Chondrocyte (in vitro differentiated cells): ENCODE data around the gene FOXA2. TPM values are rescaled to one million over a fixed set of nuclear protein-coding genes. Genes with fewer than 3 reads are reported as not detected.

ENCODE experiments used
- DNase-seq: peaks from one replicate; pipeline ENCODE4 v3.0.0; 2021; ENCODE audit warnings: mixed read lengths, low spot score
- H3K27ac Mint-ChIP-seq: one replicate; pipeline ENCODE4 v1.8.0; 2021; ENCODE audit warnings: mild to moderate bottlenecking, moderate library complexity, mixed read lengths; ENCODE audit not compliant: unreplicated experiment
- H3K27me3 Mint-ChIP-seq: 2 replicates; pipeline ENCODE4 v1.8.0; 2021; ENCODE audit warnings: low read depth, mixed read lengths
- H3K36me3 Mint-ChIP-seq: 2 replicates; pipeline ENCODE4 v1.8.0; 2021; ENCODE audit warnings: low read depth, mixed read lengths
- H3K4me1 Mint-ChIP-seq: 2 replicates; pipeline ENCODE4 v1.8.0; 2021; ENCODE audit warnings: low read depth, mild to moderate bottlenecking, mixed read lengths
- H3K4me3 Mint-ChIP-seq: one replicate; pipeline ENCODE4 v1.8.0; 2021; ENCODE audit warnings: mild to moderate bottlenecking, moderate library complexity, mixed read lengths; ENCODE audit not compliant: unreplicated experiment
- H3K9me3 Mint-ChIP-seq: 2 replicates; pipeline ENCODE4 v1.8.0; 2021; ENCODE audit warnings: low read depth, mixed read lengths
- total RNA-seq: library from RNA; stranded (reverse); gene quantifications from 3 replicates; pipeline ENCODE4 v1.2.1, GENCODE V29; 2021
- TF ChIP-seq, protein P1 (sequence below): fragments of 200-600 bp; sonication (generic); IDR thresholded peaks from 2 replicates; pipeline ENCODE4 v1.5.0; 2021; ENCODE audit warnings: antibody characterized with exemption, mild to moderate bottlenecking, moderate library complexity

The FOXA2 gene
- total RNA-seq, 1 donor from 2014 or later = not detected

DNA sequence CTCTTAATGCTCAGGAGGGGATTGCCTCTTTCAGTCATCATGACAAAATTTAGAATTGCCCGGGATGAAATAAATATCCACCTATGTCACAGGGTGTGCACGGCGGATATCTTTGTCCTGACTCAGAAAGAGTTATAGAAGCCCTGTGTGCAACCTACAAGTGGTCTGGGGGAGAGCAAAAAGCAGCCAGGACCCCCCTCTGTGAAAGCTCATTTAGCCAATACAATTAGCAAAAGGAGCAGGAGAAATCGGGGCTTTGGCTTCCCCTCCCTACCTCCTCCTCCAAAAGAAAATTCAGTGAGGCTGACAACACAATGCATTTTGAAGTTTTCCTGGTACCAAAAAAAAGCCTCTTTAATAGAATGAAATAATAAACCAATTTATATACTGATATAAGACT lies 21.8 kb downstream of the FOXA2 start:
- DNase-seq = no peak
- no peaks in the 10 kb centered on the region for H3K9me3 Mint-ChIP-seq
- TF ChIP-seq, protein P1, sequence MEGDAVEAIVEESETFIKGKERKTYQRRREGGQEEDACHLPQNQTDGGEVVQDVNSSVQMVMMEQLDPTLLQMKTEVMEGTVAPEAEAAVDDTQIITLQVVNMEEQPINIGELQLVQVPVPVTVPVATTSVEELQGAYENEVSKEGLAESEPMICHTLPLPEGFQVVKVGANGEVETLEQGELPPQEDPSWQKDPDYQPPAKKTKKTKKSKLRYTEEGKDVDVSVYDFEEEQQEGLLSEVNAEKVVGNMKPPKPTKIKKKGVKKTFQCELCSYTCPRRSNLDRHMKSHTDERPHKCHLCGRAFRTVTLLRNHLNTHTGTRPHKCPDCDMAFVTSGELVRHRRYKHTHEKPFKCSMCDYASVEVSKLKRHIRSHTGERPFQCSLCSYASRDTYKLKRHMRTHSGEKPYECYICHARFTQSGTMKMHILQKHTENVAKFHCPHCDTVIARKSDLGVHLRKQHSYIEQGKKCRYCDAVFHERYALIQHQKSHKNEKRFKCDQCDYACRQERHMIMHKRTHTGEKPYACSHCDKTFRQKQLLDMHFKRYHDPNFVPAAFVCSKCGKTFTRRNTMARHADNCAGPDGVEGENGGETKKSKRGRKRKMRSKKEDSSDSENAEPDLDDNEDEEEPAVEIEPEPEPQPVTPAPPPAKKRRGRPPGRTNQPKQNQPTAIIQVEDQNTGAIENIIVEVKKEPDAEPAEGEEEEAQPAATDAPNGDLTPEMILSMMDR = no peak
- no peaks in the 10 kb centered on the region for H3K4me1 Mint-ChIP-seq
- H3K27me3 Mint-ChIP-seq = peaks cover 83% of the 10 kb centered on the region
- H3K27ac Mint-ChIP-seq = no peak overlapping the region
- H3K4me3 Mint-ChIP-seq = no peak overlapping the region
- no peaks in the 10 kb centered on the region for H3K36me3 Mint-ChIP-seq

DNA sequence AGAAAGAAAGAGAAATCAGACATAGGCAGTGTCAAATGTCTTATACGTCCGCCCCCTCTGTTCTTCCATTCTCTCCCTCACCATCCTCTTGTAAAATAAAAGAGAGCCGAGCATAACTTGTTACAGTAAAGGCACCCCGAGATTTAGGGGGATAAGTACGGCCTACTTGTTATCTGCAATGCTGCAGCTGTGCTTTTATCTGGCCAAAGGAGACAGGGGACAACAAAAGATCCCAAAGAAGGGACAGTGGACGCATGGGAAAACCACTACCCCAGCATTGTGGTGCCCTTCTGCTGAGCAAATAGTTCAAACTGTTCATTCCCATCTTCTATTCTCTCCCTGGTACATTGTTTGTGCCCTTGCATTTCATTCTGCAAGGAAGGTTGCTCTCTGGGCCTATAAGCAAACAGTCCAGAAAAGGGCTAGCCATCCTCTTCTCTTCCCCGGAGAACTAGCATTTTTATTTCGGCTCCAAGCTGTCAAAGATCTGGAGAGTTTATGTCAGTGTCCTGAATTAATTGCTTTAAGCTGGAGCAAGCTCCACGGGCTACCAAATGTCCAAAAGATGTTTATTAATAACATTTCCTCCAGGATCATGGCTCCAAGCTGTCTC lies 22.3 kb downstream of the FOXA2 start:
- no peaks in the 10 kb centered on the region for H3K36me3 Mint-ChIP-seq
- peaks cover 81% of the 10 kb centered on the region for H3K27me3 Mint-ChIP-seq
- H3K4me3 Mint-ChIP-seq = no peak overlapping the region
- no peak overlapping the region for H3K27ac Mint-ChIP-seq
- TF ChIP-seq, protein P1 = no peak
- H3K9me3 Mint-ChIP-seq = no peaks in the 10 kb centered on the region
- H3K4me1 Mint-ChIP-seq = no peaks in the 10 kb centered on the region
- DNase-seq = no peak

DNA sequence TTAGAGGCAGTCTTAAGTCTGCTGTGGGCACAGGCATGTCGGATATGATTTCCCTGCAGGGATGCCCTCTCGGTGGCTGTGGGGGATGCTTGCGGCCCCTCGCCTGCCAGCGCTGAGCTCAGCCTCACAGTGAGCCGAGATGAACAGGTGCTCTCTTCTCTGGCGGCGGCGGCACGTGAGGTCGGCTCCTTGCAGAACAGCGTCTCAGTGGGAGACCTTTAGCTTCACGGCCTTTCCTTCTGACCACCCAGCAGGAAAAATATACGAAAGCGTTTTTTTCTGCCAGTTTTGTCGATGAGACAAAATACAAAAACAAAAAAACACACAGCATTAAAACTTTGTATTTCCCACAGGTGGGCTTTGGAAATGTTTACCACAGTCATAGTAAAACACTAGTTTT lies 23.6 kb downstream of the FOXA2 start:
- Mint-ChIP-seq H3K9me3 (no peaks in the 10 kb centered on the region), H3K27me3 (peaks cover 70% of the 10 kb centered on the region), H3K27ac (no peak overlapping the region), H3K36me3 (no peaks in the 10 kb centered on the region), H3K4me1 (no peaks in the 10 kb centered on the region), H3K4me3 (no peak overlapping the region)
- DNase-seq = no peak
- TF ChIP-seq, protein P1 = no peak

DNA sequence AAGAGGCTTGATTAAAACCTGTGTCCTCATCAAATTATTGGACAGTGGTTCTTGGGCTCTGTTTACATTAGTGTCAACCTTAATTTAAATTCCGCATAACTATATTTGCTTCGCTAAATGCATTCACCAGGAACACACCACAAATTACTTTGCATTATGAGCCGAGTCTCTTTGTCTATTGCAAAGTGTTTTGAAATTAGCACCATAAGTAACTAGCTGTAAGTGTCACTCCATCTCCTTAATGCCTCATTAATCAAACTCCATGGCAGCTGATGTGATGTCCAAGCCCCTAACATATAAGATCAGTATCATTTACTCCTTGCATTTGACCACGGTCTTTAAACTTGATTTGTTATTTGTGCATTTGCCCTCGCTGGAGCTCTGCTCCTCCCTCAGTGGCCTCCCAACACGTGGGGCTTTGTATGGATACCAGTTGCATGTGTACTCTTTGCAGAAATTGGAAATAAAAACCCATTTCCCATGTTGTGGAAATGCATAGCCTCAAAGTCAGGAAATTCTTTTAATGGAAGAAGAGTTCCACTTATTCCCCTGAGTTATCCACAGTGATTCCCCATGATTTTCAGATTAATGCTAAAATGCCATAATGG lies 24.6 kb downstream of the FOXA2 start:
- Mint-ChIP-seq H3K9me3 (no peaks in the 10 kb centered on the region), H3K36me3 (no peaks in the 10 kb centered on the region), H3K27me3 (peaks cover 62% of the 10 kb centered on the region), H3K27ac (no peak overlapping the region), H3K4me1 (no peaks in the 10 kb centered on the region), H3K4me3 (no peak overlapping the region)
- DNase-seq = no peak
- TF ChIP-seq, protein P1 = no peak

DNA sequence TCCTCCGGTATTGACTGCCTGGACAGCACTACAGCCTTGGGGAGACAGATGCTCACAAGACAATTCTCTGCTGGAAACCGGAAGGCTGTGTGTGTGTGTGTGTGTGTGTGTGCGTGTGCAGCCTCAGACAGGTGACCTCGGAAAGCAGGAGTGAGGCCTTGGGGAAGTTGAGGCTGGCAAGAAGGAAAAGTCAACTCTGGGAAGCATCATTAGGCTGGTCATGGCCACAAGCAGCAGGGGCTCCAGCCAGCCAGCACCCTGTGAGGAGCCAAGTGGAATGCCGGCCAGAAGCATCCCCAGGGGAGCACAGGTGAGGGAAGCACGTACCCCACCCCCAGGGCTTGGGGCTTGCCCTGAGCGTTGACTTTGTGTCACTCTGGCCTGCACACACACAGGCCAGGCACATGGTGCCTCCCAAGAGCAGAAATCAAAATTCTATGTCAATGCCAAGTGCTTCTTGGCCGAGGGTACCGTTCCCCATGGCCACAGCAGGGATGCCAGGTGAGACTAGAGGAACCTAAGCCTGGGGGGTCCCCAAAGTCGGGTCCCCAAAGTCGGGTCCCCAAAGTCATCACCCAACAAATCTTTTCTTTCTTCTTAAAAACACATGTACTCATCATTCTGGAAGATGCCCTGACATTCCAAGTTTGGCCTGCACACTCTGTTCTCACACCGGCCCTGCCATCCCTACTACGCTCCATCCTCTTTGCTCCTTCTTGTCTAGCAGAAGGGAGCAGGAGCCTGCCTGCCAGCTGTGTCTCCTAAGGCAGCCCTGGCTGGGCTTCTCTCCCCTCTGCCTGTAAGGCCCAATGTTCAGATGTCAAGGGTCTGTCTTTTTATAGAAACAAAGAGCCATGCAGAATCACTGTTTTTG lies 26.7 kb downstream of the FOXA2 start:
- DNase-seq = no peak
- Mint-ChIP-seq H3K27me3 (peaks cover 47% of the 10 kb centered on the region), H3K36me3 (no peaks in the 10 kb centered on the region), H3K27ac (no peak overlapping the region), H3K4me3 (no peak overlapping the region), H3K4me1 (no peaks in the 10 kb centered on the region), H3K9me3 (peaks cover 4% of the 10 kb centered on the region)
- TF ChIP-seq, protein P1 = no peak
